ENCODE results near the gene DRD5. TPM values are rescaled to one million over a fixed set of nuclear protein-coding genes. Genes with fewer than 3 reads are reported as not detected.
"Not testable (repeated sequence)": the region's sequence is repeated elsewhere in the genome, so short reads cannot be mapped to it uniquely, and the experiment has no call there.

The DRD5 gene
- under 1 TPM; 0.21 to 0.47 TPM for total RNA-seq
- long read RNA-seq: 0 reads

DNA sequence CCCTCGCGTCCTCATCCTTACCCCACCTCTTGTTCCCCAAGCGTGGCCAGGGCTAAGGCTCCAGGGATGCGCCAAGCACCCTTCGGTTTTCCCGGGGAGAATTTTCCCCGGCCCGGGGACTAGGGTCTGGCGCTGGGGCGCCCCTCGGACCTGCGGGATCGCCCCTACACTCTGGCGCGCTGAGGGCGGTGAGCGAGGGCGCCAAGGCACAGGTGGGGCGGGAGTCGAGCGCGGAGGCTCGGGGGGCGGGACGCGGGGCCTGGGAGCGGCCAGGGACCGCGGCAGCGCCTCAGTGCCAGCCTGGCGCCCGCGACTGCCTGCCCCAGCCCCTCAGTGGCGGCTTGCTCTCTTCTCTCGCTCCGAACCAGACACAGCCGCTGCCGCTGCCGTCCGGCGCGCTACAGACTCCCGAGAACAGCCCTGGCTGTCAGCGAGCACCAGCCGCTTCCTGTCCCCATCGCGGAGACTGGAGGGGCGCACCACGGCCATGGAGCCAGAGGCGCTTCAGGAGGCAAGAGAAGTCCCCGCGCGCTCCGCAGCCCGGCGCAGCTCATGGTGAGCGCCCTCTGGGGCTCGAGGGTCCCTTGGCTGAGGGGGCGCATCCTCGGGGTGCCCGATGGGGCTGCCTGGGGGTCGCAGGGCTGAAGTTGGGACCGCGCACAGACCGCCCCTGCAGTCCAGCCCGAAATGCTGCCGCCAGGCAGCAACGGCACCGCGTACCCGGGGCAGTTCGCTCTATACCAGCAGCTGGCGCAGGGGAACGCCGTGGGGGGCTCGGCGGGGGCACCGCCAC is at the start of gene DRD5:
Gene DRD5 (plus strand): TSS at position 292 of the 793 bp plus-strand sequence. CDS start 396 bp downstream, at position 688.
- no peak for ATAC-seq
- DNase-seq: no peak
- intact Hi-C loops (cut with DNase I): no loop called here

DNA sequence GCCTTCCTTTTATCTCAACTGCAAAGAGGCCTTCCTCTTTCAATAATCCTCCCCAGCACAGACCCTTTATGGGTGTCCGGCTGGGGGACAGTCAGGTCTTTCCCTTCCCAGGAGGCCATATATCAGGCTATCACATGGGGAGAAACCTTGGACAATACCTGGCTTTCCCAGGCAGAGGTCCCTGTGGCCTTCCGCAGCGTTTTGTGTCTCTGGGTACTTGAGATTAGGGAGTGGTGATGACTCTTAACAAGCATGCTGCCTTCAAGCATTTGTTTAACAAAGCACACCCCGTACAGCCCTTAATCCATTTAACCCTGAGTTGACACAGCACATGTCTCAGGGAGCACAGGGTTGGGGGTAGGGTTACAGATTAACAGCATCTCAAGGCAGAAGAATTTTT is 49.2 kb upstream of the DRD5 start:
- DNase-seq; ATAC-seq; intact Hi-C loops (cut with DNase I): not testable (repeated sequence)

DNA sequence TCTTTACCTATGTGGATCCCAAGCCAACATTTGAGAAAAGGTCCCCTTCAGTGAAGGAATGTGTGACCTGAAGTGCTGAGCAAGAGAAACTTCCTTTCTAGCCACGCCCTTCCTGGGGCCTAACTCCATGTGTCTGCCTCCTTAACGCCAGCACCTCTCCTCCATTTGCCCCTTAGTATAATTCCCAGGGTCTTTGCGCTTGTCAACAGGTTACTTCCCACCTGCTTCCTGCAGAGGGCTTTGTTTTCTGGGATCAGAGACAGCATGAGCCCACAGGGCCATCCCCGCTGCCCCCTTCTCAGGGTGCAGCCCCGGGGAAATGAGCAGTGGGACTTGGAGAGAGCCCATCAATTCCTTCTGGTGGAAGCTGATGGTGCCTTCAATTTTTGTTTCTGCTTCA is 45.9 kb upstream of the DRD5 start:
- intact Hi-C loops (cut with DNase I): no loop called here
- ATAC-seq (no peak), DNase-seq (no peak)

DNA sequence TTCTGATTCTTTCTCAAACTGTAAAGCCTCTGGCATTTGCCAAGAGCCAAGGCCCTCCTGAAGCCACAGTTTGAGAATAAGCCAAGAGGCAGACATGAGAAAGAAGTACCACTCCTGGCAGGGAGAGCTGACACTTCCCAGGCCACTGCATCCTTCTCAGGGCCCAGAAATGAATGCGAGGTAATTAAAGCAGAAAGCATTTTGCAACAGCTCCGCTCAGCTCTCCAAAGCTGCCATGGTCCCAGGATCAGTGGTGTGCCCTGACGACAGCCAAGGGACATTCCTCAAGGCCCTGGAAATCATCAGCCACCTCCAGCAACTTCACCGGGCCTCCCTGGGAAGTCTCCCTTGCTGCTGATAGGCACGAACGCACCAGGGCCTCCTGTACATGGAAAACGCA is 44.2 kb upstream of the DRD5 start:
- intact Hi-C loops (cut with DNase I); DNase-seq; ATAC-seq: not testable (repeated sequence)

DNA sequence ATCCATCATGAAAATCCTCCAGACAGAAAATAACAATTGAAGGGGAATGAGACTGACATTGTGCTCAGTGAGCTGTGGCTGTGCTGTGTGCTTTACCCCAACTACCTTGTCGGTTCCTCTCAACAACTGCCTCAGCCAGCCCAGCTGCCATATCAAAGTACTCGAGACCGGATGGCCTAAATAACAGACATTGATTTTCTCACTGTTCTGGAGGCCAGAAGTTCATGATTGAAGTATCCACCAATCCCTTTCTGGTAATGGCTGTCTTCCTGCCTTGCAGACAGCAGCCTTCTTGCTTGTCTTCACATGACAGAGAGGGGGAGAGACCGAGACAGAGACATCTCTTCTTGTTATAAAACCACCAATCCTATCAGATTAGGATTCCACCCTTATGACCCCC is 37.6 kb upstream of the DRD5 start:
- ATAC-seq; intact Hi-C loops (cut with DNase I); DNase-seq: not testable (repeated sequence)

DNA sequence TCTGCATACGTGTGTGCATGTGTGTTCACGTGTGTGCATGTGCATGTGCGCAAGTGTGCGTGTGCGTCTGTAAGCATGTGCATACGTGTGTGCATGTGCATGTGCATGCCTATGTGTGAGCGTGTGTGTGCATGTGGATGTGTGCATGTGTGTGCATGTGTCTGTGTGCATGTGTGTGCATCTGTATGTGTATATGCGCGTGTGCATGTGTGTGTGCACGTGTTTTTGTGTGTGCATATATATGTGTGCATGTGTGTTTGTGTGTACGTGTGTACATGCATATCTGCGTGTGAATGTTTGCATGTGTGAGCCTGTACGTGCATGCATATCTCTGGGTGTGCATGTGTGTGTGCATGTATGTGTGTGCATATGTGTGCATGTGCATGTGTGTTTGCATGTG is 35.7 kb upstream of the DRD5 start:
- DNase-seq: no peak
- intact Hi-C loops (cut with DNase I): no loop called here
- no peak for ATAC-seq

DNA sequence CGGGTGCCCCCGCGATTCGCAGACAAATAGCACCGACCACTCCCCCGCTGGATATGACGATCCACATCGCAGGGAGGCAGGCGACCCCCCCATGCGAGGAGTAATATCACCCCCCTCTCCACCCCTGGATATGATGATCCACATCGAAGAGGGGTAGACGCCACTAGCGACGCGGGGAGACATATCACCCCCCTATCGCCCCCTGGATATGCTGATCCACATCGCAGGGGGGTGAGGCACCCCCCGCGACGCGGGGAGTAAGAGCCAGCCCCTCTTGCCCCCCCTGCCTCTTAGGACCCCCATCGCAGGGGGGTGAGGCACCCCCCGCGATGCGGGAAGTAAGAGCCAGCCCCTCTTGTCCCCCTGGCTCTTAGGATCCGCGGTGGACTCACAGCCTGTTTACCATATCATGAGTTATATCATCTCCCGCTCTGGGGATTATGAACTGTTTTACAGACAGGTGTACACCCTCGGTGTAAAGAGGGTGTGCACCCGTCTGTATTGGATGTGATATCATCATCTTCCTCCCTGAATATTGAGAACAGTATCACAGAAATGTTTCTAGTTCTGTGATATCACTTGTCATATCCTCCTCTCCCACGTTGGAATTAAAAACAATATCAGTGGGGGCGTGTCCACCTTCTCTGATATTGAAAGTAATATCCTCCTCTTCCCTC is 22.7 kb upstream of the DRD5 start:
- no peak for ATAC-seq
- intact Hi-C loops (cut with DNase I): no loop called here

DNA sequence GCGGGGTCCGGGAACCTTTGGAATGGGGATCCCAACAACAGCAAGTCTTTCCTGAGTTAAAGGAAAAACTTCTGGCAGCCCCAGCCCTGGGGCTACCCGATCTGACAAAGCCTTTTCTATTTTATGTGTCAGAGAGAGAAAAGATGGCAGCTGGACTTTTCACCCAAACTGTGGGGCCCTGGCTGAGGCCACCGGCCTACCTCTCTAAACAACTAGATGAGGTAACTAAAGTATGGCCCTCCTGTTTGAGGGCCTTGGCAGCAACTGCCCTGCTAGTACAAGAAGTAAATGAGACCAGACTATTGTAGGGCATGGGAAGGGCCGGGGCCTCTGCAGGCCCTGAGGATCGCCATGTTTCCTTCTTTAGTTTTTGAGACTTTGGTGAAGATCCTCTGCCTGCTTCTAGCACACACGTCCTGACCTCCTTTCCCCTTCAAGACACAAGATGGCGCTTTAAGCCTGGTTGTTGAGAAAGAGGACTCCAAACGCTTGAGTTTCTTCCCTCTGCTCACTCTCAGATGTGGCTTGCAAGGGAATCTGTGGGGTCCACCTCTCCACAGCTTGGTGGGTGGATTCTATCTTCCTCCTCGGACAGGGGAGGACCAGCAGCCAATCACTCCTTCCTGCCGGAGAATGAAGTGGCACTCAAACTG is 18.5 kb upstream of the DRD5 start:
- ATAC-seq: peak in 1 of 2 donors; percentile 19
- intact Hi-C loops (cut with DNase I): loop anchor here (1.0 to 5.0 kb wide), 3 partner anchors 135 to 300 kb away; no protein-coding TSS in a partner anchor
- DNase-seq: peak; percentile 36

More for the DNA sequence above, 22.7 kb upstream of the DRD5 start:
- DNase-seq: no peak

- DNase-seq (no peak), ATAC-seq (no peak)
- intact Hi-C loops (cut with DNase I): loop anchor here (2.0 to 5.0 kb wide), 2 partner anchors 251 to 253 kb away; no protein-coding TSS in a partner anchor
These were observed 17.2 kb upstream of the DRD5 start for GRCh38 chr4:9764155-9764696.

DNA sequence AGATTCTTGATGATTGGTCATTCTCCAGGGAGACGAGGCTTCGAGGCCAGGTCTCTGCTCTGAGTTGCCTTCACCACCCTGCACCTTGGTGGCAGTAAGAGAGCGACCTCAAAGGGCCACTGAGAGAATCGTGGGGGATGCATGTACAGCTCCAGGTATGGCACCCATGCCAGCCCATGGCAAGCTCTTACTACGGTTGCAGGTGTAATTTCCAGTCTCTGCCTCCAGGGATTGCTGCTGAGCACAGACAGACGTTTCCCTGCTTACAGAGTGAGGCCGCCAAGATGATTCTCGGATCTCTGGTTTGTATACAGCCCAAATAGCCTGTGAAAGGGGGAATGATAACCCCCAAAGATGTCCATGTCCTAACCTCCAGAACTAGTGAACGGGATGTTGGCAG is 16.3 kb upstream of the DRD5 start:
- no peak for DNase-seq

DNA sequence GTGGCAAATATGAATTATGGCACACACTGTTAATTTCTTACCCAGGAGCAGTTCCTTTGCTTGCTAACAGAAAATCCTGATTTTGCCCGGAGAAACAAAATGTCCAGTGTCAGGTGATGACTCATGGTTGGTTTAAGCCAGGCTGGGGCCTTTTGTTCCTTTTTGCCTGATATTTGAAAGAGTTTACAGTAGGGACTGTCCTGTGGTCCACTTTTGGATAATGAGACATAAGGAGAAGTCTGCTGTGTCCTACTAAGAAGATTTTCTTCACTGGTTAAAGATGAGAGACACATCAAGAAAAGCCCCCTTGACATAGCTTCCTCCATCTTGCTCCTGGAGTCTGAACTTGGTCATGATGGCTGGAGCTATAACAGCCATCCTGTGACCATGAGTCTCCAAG is 12.1 kb upstream of the DRD5 start:
- intact Hi-C loops (cut with DNase I): loop anchor here in 1 of 2 donors (5.0 kb wide), 1 partner anchor 123 kb away; no protein-coding TSS in a partner anchor
- ATAC-seq (no peak), DNase-seq (no peak)

More for the DNA sequence above, 16.3 kb upstream of the DRD5 start:
- no peak for ATAC-seq
- intact Hi-C loops (cut with DNase I): loop anchor here (2.0 to 5.0 kb wide), 2 partner anchors 127 to 250 kb away; no protein-coding TSS in a partner anchor

DNA sequence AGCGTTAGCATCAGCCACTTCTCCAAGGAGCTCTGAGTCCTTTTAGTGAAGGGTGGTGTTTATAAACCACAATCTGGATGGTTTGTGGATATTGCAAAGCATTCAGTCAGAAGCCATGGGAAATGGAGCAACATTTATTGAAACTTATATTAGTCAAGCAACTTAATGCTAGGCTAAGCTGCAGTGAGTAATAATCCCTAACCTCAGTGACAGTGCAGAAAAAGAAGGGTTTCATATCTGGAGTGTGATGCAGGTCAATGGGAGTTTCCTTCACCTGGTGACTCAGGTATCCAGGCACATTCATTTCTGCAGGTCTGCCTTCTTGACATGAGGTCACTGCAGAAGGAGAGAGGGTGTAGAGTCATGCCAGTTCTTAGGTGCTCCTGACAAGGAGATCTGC is 10.4 kb upstream of the DRD5 start:
- ATAC-seq (no peak), DNase-seq (no peak)
- intact Hi-C loops (cut with DNase I): no loop called here

DNA sequence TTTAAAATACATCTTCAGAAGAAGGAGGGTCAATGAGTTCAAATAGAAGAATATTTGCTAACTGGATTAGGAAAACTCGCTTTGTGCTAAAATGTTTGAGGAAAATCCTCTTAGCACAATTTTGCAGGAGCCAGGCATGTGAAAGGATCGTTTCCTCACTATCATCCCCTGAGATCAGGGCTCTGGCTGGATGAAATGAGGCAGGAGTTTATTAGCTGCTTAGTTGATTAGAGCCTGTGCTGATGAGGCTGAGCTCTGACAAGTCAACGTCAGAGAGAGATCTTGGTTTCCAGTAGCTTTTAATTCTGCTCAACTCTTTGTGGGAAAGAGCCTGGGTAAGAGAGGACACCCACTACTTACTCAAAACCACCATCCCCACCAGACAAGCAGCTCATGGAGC is 8.0 kb upstream of the DRD5 start:
- DNase-seq (no peak), ATAC-seq (no peak)
- intact Hi-C loops (cut with DNase I): no loop called here

GRCh38 chr4:9782136-9782436 is 652 bp downstream of the DRD5 start:
- intact Hi-C loops (cut with DNase I): no loop called here
- no peak for DNase-seq
- no peak for ATAC-seq

DNA sequence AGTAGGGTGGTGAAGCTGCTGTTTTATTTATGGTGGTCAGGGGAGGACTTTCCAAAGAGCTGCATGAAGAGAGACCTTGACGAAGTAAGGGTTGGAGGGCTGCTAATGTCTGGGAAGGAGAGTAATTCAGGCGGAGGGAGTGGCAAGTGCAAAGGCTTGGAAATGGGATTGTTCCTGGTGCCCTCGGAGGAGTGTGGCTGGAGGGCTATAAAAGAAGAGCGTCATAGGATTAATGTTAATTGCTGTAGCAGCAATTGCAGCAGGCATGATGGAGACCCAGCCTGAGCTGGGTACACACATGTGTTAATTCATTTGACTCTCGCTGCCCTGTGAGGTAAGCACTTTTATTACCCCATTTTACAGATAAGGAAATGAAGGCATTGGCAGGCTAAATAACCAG is 4.5 kb downstream of the DRD5 start:
- ATAC-seq; intact Hi-C loops (cut with DNase I); DNase-seq: not testable (repeated sequence)

- intact Hi-C loops (cut with DNase I): no loop called here
- no peak for ATAC-seq
- DNase-seq: no peak
These were observed 10.9 kb downstream of the DRD5 start for GRCh38 chr4:9792381-9792780.

GRCh38 chr4:9796641-9797040 is 15.2 kb downstream of the DRD5 start:
- ATAC-seq; DNase-seq; intact Hi-C loops (cut with DNase I): not testable (repeated sequence)

DNA sequence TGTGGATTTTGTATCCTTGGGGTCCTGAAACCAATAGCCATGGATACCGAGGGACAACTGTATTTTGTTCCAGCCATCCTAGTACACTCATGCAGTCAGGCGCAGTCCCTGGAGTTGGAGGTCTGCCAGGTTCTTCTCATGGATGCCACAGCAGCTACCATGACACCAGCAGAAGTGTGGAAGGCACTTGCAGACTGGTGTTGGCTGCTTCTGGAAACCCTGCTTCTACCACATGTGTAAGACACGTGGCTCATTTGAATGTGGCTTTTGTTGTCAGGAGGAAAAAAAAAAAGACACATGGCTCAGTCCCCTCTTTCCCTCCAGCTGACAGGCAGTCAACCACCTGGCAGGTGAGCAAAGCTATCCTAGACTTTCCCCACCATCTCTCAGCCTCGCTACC is 19.4 kb downstream of the DRD5 start:
- ATAC-seq (no peak), DNase-seq (no peak)
- intact Hi-C loops (cut with DNase I): no loop called here

GRCh38 chr4:9804918-9805317 is 23.5 kb downstream of the DRD5 start:
- DNase-seq (no peak), ATAC-seq (no peak)
- intact Hi-C loops (cut with DNase I): no loop called here

DNA sequence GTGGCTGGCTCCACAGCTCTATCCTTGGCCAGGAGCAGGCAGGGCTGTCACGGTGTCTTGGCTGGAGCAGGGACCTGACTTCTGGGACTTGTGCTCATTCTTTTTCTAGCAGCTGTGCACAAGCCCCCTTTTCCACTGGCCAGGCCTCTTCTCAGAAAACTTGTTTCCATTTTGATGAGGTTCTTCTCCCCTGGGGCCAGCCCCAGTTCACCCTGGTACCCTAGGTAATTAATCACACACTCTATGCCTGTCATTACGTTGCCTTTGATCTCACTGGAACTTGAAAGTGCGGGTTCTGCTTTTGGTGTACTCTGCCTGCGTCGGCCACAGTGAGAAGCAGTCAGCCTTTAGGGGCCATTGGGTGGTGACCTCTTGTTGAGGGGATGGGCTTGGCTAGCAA is 26.6 kb downstream of the DRD5 start:
- intact Hi-C loops (cut with DNase I): no loop called here
- ATAC-seq: no peak

More for the DNA sequence above, 26.6 kb downstream of the DRD5 start:
- DNase-seq: no peak
